ENCODE data around the gene GRM5. TPM values are rescaled to one million over a fixed set of nuclear protein-coding genes. Genes with fewer than 3 reads are reported as not detected.

GRM5 gene
- total RNA-seq, 1 donor from 2014 or later = 0.49 TPM

- H3K36me3 Mint-ChIP-seq (ENCODE audit: low read depth) = no peaks in the 10 kb centered on the region
- no peak for TF ChIP-seq CTCF (conservative IDR thresholded peaks at IDR 0.05)
- H3K27ac Mint-ChIP-seq (ENCODE audit: unreplicated experiment) = no peak overlapping the region
These were observed 482.5 kb downstream of the GRM5 start for GRCh38 chr11:88583251-88583650.

GRCh38 chr11:88579466-88579865 lies 486.3 kb downstream of the GRM5 start:
- Mint-ChIP-seq H3K27ac (ENCODE audit: unreplicated experiment) (no peak overlapping the region), H3K36me3 (ENCODE audit: low read depth) (no peaks in the 10 kb centered on the region), H3K9me3 (peaks cover 2% of the 10 kb centered on the region), H3K4me1 (peaks cover 9% of the 10 kb centered on the region), H3K4me3 (no peak overlapping the region), H3K27me3 (ENCODE audit: low read depth) (no peaks in the 10 kb centered on the region)
- no peak for DNase-seq (ENCODE audit: low read depth, low spot score)
- TF ChIP-seq CTCF (conservative IDR thresholded peaks at IDR 0.05) = no peak

More at GRCh38 chr11:88583251-88583650, 482.5 kb downstream of the GRM5 start:
- peaks cover 4% of the 10 kb centered on the region for H3K27me3 Mint-ChIP-seq (ENCODE audit: low read depth)
- H3K9me3 Mint-ChIP-seq = peaks cover 2% of the 10 kb centered on the region
- no peak for DNase-seq (ENCODE audit: low read depth, low spot score)
- H3K4me1 Mint-ChIP-seq = peaks cover 9% of the 10 kb centered on the region
- no peak overlapping the region for H3K4me3 Mint-ChIP-seq

GRCh38 chr11:88576741-88577140 lies 489.0 kb downstream of the GRM5 start:
- peaks cover 2% of the 10 kb centered on the region for H3K9me3 Mint-ChIP-seq
- no peaks in the 10 kb centered on the region for H3K36me3 Mint-ChIP-seq (ENCODE audit: low read depth)
- H3K4me3 Mint-ChIP-seq = no peak overlapping the region
- no peaks in the 10 kb centered on the region for H3K27me3 Mint-ChIP-seq (ENCODE audit: low read depth)
- TF ChIP-seq CTCF (conservative IDR thresholded peaks at IDR 0.05) = no peak
- no peak overlapping the region for H3K27ac Mint-ChIP-seq (ENCODE audit: unreplicated experiment)
- peaks cover 9% of the 10 kb centered on the region for H3K4me1 Mint-ChIP-seq
- DNase-seq (ENCODE audit: low read depth, low spot score) = no peak

- H3K4me1 Mint-ChIP-seq = peaks cover 9% of the 10 kb centered on the region
- no peak overlapping the region for H3K27ac Mint-ChIP-seq (ENCODE audit: unreplicated experiment)
- H3K36me3 Mint-ChIP-seq (ENCODE audit: low read depth) = no peaks in the 10 kb centered on the region
- no peaks in the 10 kb centered on the region for H3K27me3 Mint-ChIP-seq (ENCODE audit: low read depth)
- no peak overlapping the region for H3K4me3 Mint-ChIP-seq
- no peak for TF ChIP-seq CTCF (conservative IDR thresholded peaks at IDR 0.05)
- H3K9me3 Mint-ChIP-seq = peaks cover 2% of the 10 kb centered on the region
- no peak for DNase-seq (ENCODE audit: low read depth, low spot score)
These were observed 489.9 kb downstream of the GRM5 start for GRCh38 chr11:88575916-88576315.

GRCh38 chr11:88569342-88569741 lies 496.4 kb downstream of the GRM5 start:
- no peaks in the 10 kb centered on the region for H3K9me3 Mint-ChIP-seq
- H3K36me3 Mint-ChIP-seq (ENCODE audit: low read depth) = no peaks in the 10 kb centered on the region
- H3K27me3 Mint-ChIP-seq (ENCODE audit: low read depth) = no peaks in the 10 kb centered on the region
- H3K4me1 Mint-ChIP-seq = no peaks in the 10 kb centered on the region
- no peak for TF ChIP-seq CTCF (conservative IDR thresholded peaks at IDR 0.05)
- no peak overlapping the region for H3K27ac Mint-ChIP-seq (ENCODE audit: unreplicated experiment)
- no peak overlapping the region for H3K4me3 Mint-ChIP-seq
- DNase-seq (ENCODE audit: low read depth, low spot score) = no peak

- DNase-seq (ENCODE audit: low read depth, low spot score) = no peak
- Mint-ChIP-seq H3K4me1 (no peaks in the 10 kb centered on the region), H3K36me3 (ENCODE audit: low read depth) (no peaks in the 10 kb centered on the region), H3K27ac (ENCODE audit: unreplicated experiment) (no peak overlapping the region), H3K4me3 (no peak overlapping the region), H3K27me3 (ENCODE audit: low read depth) (no peaks in the 10 kb centered on the region), H3K9me3 (peaks cover 2% of the 10 kb centered on the region)
- TF ChIP-seq CTCF (conservative IDR thresholded peaks at IDR 0.05) = no peak
These were observed 510.0 kb downstream of the GRM5 start for GRCh38 chr11:88555829-88556202.
